IMR-90 (cell line): ENCODE results near the gene MALSU1. TPM values are rescaled to one million over a fixed set of nuclear protein-coding genes. Genes with fewer than 3 reads are reported as not detected.

ENCODE experiments used
- ATAC-seq: fragments of 200-7000 bp; cut with Tn5 transposase; 2 replicates; pipeline ENCODE4 v1.9.1; 2020; ENCODE audit warnings: low read depth, mild to moderate bottlenecking, moderate library complexity
- BruUV-seq: library from RNA; stranded (reverse); fragments of 400-500 nt; replicated peaks from 2 replicates; lab custom pipeline; 2021; lab: Mats Ljungman, UMichigan
- CTCF ChIA-PET: fragments of 300-600 bp; formaldehyde crosslinking; extraction: SDS; loops from one replicate; lab custom pipeline; 2021; ENCODE audit warnings: antibody characterized with exemption; lab: Yijun Ruan, JAX
- POLR2A ChIA-PET: fragments of 300-600 bp; sonication (Branson Sonifier 250); formaldehyde crosslinking; loops from one replicate; lab custom pipeline; 2022; ENCODE audit warnings: antibody characterized with exemption; ENCODE audit not compliant: unreplicated experiment; lab: Charles Lee
- DNase-seq: peaks from one replicate; pipeline ENCODE4 v3.0.0; 2013
- H2AFZ ChIP-seq: replicated peaks from 2 replicates; pipeline ENCODE3; 2013; ENCODE audit warnings: low read length, mild to moderate bottlenecking; ENCODE audit not compliant: poor library complexity
- H2AK5ac ChIP-seq: 2 replicates; pipeline ENCODE4 v1.6.1; 2013; ENCODE audit warnings: low read depth, low read length, inconsistent platforms
- H2AK9ac ChIP-seq: replicated peaks from 2 replicates; pipeline ENCODE3; 2013; ENCODE audit warnings: mild to moderate bottlenecking, low read depth, low read length, moderate library complexity; ENCODE audit not compliant: poor library complexity
- H2BK120ac ChIP-seq: 2 replicates; pipeline ENCODE4 v1.6.1; 2013; ENCODE audit warnings: low read depth, low read length, inconsistent platforms
- H2BK15ac ChIP-seq: 3 replicates; pipeline ENCODE4 v1.6.1; 2013; ENCODE audit warnings: low read depth, low read length, inconsistent platforms
- H2BK20ac ChIP-seq: 2 replicates; pipeline ENCODE4 v1.6.1; 2013; ENCODE audit warnings: low read depth, mild to moderate bottlenecking, inconsistent platforms, low read length, moderate library complexity
- H2BK5ac ChIP-seq: 2 replicates; pipeline ENCODE4 v1.6.1; 2013; ENCODE audit warnings: mild to moderate bottlenecking, low read depth, low read length, inconsistent platforms; ENCODE audit not compliant: poor library complexity, severe bottlenecking
- H3K14ac ChIP-seq: replicated peaks from 2 replicates; pipeline ENCODE4 v1.6.1; 2013; ENCODE audit warnings: low read depth, low read length, inconsistent platforms
- H3K18ac ChIP-seq: 2 replicates; pipeline ENCODE4 v1.6.1; 2013; ENCODE audit warnings: low read depth, low read length, control low read depth
- H3K23ac ChIP-seq: 2 replicates; pipeline ENCODE4 v1.6.1; 2013; ENCODE audit warnings: low read depth, low read length, inconsistent platforms
- H3K27ac ChIP-seq: 2 replicates; pipeline ENCODE4 v1.5.1; 2013; ENCODE audit warnings: mild to moderate bottlenecking, control low read depth, low read length; ENCODE audit not compliant: insufficient read depth
- H3K27me3 ChIP-seq: 2 replicates; pipeline ENCODE4 v1.6.1; 2013; ENCODE audit warnings: low read length; ENCODE audit not compliant: control insufficient read depth, insufficient read depth
- H3K36me3 ChIP-seq: 2 replicates; pipeline ENCODE4 v1.6.1; 2013; ENCODE audit warnings: low read length, mixed read lengths; ENCODE audit not compliant: control insufficient read depth, insufficient read depth
- H3K4ac ChIP-seq: 2 replicates; pipeline ENCODE4 v1.6.1; 2013; ENCODE audit warnings: low read depth, low read length, inconsistent platforms
- H3K4me1 ChIP-seq: 2 replicates; pipeline ENCODE4 v1.6.1; 2013; ENCODE audit warnings: low read length, mixed read lengths; ENCODE audit not compliant: control insufficient read depth, insufficient read depth
- H3K4me2 ChIP-seq: 2 replicates; pipeline ENCODE4 v1.6.1; 2013; ENCODE audit warnings: low read depth, mild to moderate bottlenecking, control low read depth, low read length, moderate library complexity
- H3K4me3 ChIP-seq: 2 replicates; pipeline ENCODE4 v1.5.1; 2013; ENCODE audit warnings: low read depth, mild to moderate bottlenecking, control low read depth, low read length, moderate library complexity; ENCODE audit not compliant: insufficient read depth
- H3K56ac ChIP-seq: 2 replicates; pipeline ENCODE4 v1.6.1; 2013; ENCODE audit warnings: low read length, inconsistent platforms; ENCODE audit not compliant: insufficient read depth; ENCODE audit errors: extremely low read depth
- H3K79me1 ChIP-seq, 2 experiments: 2 replicates each; pipeline ENCODE4 v1.6.1; 2013; ENCODE audit warnings: low read length in 2 of 2, inconsistent platforms in 1 of 2, low read depth in 1 of 2
- H3K9ac ChIP-seq: 2 replicates; pipeline ENCODE4 v1.6.1; 2013; ENCODE audit warnings: low read depth, low read length, control low read depth
- H3K9me1 ChIP-seq: 2 replicates; pipeline ENCODE4 v1.6.1; 2013; ENCODE audit warnings: low read length, inconsistent platforms; ENCODE audit not compliant: insufficient read depth
- H3K9me3 ChIP-seq: 2 replicates; pipeline ENCODE4 v1.6.1; 2013; ENCODE audit warnings: low read length; ENCODE audit not compliant: control insufficient read depth, insufficient read depth
- H4K20me1 ChIP-seq: 2 replicates; pipeline ENCODE4 v1.6.1; 2013; ENCODE audit warnings: low read length, inconsistent platforms; ENCODE audit not compliant: insufficient read depth
- H4K5ac ChIP-seq: 2 replicates; pipeline ENCODE4 v1.6.1; 2013; ENCODE audit warnings: mild to moderate bottlenecking, low read depth, low read length, control low read depth
- H4K8ac ChIP-seq, 2 experiments: 2 replicates each; pipeline ENCODE4 v1.6.1; 2013; ENCODE audit warnings: low read depth in 2 of 2, low read length in 2 of 2, control low read depth in 1 of 2, inconsistent platforms in 1 of 2
- H4K91ac ChIP-seq: 2 replicates; pipeline ENCODE4 v1.6.1; 2013; ENCODE audit warnings: low read depth, low read length, inconsistent platforms; ENCODE audit not compliant: insufficient read depth
- BHLHE40 ChIP-seq: fragments of 150-350 bp; IDR thresholded peaks from 2 replicates; pipeline ENCODE4 v1.6.1; 2016; ENCODE audit warnings: mild to moderate bottlenecking, low read depth, low read length
- CEBPB ChIP-seq: IDR thresholded peaks from 2 replicates; pipeline ENCODE4 v1.6.1; 2012; ENCODE audit warnings: low read depth, low read length, improper control_type of control experiment
- CHD1 ChIP-seq: IDR thresholded peaks from 2 replicates; pipeline ENCODE4 v1.6.1; 2012; ENCODE audit warnings: low read depth, low read length, improper control_type of control experiment
- FOS ChIP-seq: fragments of 150-350 bp; IDR thresholded peaks from 2 replicates; pipeline ENCODE4 v1.6.1; 2016; ENCODE audit warnings: low read depth, low read length
- MAFK ChIP-seq: IDR thresholded peaks from 2 replicates; pipeline ENCODE4 v1.6.1; 2012; ENCODE audit warnings: low read depth, low read length, improper control_type of control experiment
- MAZ ChIP-seq: IDR thresholded peaks from 2 replicates; pipeline ENCODE4 v1.6.1; 2012; ENCODE audit warnings: low read depth, mild to moderate bottlenecking, low read length, improper control_type of control experiment, moderate library complexity, borderline replicate concordance
- MXI1 ChIP-seq: IDR thresholded peaks from 2 replicates; pipeline ENCODE4 v1.6.1; 2012; ENCODE audit warnings: low read depth, mild to moderate bottlenecking, low read length, moderate library complexity, borderline replicate concordance
- NFE2L2 ChIP-seq: fragments of 150-350 bp; IDR thresholded peaks from 2 replicates; pipeline ENCODE4 v1.6.1; 2016; ENCODE audit warnings: low read depth, mild to moderate bottlenecking, low read length
- POLR2A ChIP-seq: IDR thresholded peaks from 2 replicates; pipeline ENCODE4 v1.6.1; 2012; ENCODE audit warnings: mild to moderate bottlenecking, low read depth, low read length
- RAD21 ChIP-seq: IDR thresholded peaks from 2 replicates; pipeline ENCODE4 v1.6.1; 2012; ENCODE audit warnings: low read length, improper control_type of control experiment
- RCOR1 ChIP-seq: IDR thresholded peaks from 2 replicates; pipeline ENCODE4 v1.6.1; 2012; ENCODE audit warnings: mild to moderate bottlenecking, low read length, improper control_type of control experiment; ENCODE audit not compliant: insufficient replicate concordance
- RFX5 ChIP-seq: IDR thresholded peaks from 2 replicates; pipeline ENCODE4 v1.8.0; 2012; ENCODE audit warnings: low read depth, mild to moderate bottlenecking, low read length, moderate library complexity
- SMC3 ChIP-seq: fragments of 150-350 bp; IDR thresholded peaks from 2 replicates; pipeline ENCODE4 v1.6.1; 2016; ENCODE audit warnings: low read depth, mild to moderate bottlenecking, antibody characterized with exemption, low read length, moderate library complexity
- dilution Hi-C: fragments of 300-500 bp; cut with HindIII; formaldehyde crosslinking; loops from one replicate; pipeline ENCODE4 v1.14.3; 2018; ENCODE audit warnings: low sequenced_read_pairs; ENCODE audit not compliant: unreplicated experiment
- in situ Hi-C: fragments of 300-500 bp; cut with MboI; formaldehyde crosslinking; loops from 3 replicates; pipeline ENCODE4 v1.14.3; 2019; ENCODE audit warnings: low sequenced_read_pairs, inconsistent platforms, mixed read lengths
- intact Hi-C: fragments of 100-400 bp; cut with micrococcal nuclease; formaldehyde crosslinking; loops from 2 replicates; pipeline ENCODE4 v1.10.0; 2022
- polyA plus RNA-seq, 3 experiments: library from polyadenylated mRNA; depleted of rRNA; stranded (reverse); fragments of >200 nt; gene quantifications; 2 replicates each; pipeline ENCODE4 v1.2.3, GENCODE V29; 2012; ENCODE audit warnings: low replicate concordance in 1 of 3
- total RNA-seq: library from RNA; depleted of rRNA; stranded (reverse); fragments of >200 nt; gene quantifications from 2 replicates; pipeline ENCODE4 v1.2.3, GENCODE V29; 2012
- TF ChIP-seq, protein P1 (sequence below): fragments of 150-350 bp; IDR thresholded peaks from 2 replicates; pipeline ENCODE4 v1.6.1; 2017; ENCODE audit warnings: mild to moderate bottlenecking, antibody characterized with exemption, low read length, low read depth
- TF ChIP-seq, protein P2 (sequence below): conservative IDR thresholded peaks from 2 replicates; pipeline ENCODE4 v1.5.1; 2012; ENCODE audit warnings: mild to moderate bottlenecking, low read depth, low read length, improper control_type of control experiment
- TF ChIP-seq, protein P3 (sequence below): fragments of 150-350 bp; IDR thresholded peaks from 2 replicates; pipeline ENCODE4 v1.6.1; 2016; ENCODE audit warnings: low read depth, mild to moderate bottlenecking, low read length, moderate library complexity, borderline replicate concordance

MALSU1 gene
- total and polyA plus RNA-seq, 2 of the 4 experiments (the other 2 are of a cell fraction): 30.5 to 36.0 TPM

DNA sequence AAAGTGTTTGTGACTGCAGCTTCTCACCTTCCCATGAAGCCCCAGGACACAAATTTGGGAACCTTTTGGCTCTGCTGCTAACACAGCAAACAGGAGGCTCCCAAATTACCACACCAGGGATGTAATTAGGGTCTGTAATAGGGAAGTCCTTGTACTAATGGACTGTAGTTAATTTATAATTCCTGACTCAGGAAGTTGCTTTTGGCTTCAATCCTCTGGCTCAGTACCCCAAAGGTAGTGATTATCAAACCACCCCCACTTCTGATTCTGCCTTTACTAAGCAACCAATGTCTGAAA lies 3.8 kb upstream of the MALSU1 start:
- in situ Hi-C loops: no loop called here

More for the DNA sequence above, 3.8 kb upstream of the MALSU1 start:
- no peak overlapping the region for H3K9ac ChIP-seq
- H3K18ac ChIP-seq: no peak overlapping the region
- H2BK5ac ChIP-seq: no peak overlapping the region
- H3K27ac ChIP-seq: no peak overlapping the region
- TF ChIP-seq FOS (no peak), CHD1 (no peak), NFE2L2 (no peak), CEBPB (no peak), MAZ (no peak), MAFK (no peak), BHLHE40 (no peak), POLR2A (no peak), MXI1 (no peak), RAD21 (no peak), RCOR1 (no peak), RFX5 (no peak), SMC3 (no peak)
- TF ChIP-seq, protein P1, sequence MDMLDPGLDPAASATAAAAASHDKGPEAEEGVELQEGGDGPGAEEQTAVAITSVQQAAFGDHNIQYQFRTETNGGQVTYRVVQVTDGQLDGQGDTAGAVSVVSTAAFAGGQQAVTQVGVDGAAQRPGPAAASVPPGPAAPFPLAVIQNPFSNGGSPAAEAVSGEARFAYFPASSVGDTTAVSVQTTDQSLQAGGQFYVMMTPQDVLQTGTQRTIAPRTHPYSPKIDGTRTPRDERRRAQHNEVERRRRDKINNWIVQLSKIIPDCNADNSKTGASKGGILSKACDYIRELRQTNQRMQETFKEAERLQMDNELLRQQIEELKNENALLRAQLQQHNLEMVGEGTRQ: no peak
- TF ChIP-seq, protein P2, sequence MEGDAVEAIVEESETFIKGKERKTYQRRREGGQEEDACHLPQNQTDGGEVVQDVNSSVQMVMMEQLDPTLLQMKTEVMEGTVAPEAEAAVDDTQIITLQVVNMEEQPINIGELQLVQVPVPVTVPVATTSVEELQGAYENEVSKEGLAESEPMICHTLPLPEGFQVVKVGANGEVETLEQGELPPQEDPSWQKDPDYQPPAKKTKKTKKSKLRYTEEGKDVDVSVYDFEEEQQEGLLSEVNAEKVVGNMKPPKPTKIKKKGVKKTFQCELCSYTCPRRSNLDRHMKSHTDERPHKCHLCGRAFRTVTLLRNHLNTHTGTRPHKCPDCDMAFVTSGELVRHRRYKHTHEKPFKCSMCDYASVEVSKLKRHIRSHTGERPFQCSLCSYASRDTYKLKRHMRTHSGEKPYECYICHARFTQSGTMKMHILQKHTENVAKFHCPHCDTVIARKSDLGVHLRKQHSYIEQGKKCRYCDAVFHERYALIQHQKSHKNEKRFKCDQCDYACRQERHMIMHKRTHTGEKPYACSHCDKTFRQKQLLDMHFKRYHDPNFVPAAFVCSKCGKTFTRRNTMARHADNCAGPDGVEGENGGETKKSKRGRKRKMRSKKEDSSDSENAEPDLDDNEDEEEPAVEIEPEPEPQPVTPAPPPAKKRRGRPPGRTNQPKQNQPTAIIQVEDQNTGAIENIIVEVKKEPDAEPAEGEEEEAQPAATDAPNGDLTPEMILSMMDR: no peak
- TF ChIP-seq, protein P3, sequence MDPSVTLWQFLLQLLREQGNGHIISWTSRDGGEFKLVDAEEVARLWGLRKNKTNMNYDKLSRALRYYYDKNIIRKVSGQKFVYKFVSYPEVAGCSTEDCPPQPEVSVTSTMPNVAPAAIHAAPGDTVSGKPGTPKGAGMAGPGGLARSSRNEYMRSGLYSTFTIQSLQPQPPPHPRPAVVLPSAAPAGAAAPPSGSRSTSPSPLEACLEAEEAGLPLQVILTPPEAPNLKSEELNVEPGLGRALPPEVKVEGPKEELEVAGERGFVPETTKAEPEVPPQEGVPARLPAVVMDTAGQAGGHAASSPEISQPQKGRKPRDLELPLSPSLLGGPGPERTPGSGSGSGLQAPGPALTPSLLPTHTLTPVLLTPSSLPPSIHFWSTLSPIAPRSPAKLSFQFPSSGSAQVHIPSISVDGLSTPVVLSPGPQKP: no peak
- H2AK9ac ChIP-seq: no peak overlapping the region
- no peaks in the 10 kb centered on the region for H3K27me3 ChIP-seq
- no peak overlapping the region for H4K91ac ChIP-seq
- H3K36me3 ChIP-seq: no peaks in the 10 kb centered on the region
- DNase-seq (no peak), ATAC-seq (no peak)
- H3K4me1 ChIP-seq: peaks cover 2% of the 10 kb centered on the region
- dilution Hi-C loops (no loop called here), intact Hi-C loops (no loop called here)
- H2BK20ac ChIP-seq: no peak overlapping the region
- no peak overlapping the region for H2AFZ ChIP-seq
- H2AK5ac ChIP-seq: no peak overlapping the region
- H3K4me3 ChIP-seq: no peak overlapping the region
- no peak overlapping the region for H3K4me2 ChIP-seq
- H3K9me1 ChIP-seq: peaks cover 7% of the 10 kb centered on the region; the same call in 1 of the 2 replicates
- H4K5ac ChIP-seq: no peak overlapping the region
- H3K56ac ChIP-seq: no peak overlapping the region
- no peak overlapping the region for H3K23ac ChIP-seq
- H4K20me1 ChIP-seq: peaks cover 2% of the 10 kb centered on the region; the same call in 1 of the 2 replicates
- H3K79me1 ChIP-seq: peaks cover 2 to 12% of the 10 kb centered on the region in 2 experiments; a peak in 3 of 4 replicates
- no peak overlapping the region for H3K14ac ChIP-seq
- no peak overlapping the region for H3K4ac ChIP-seq
- H2BK15ac ChIP-seq: no peak overlapping the region
- H4K8ac ChIP-seq: no peak overlapping the region
- ChIA-PET POLR2A (no interaction called here), CTCF (no interaction called here)
- no peaks in the 10 kb centered on the region for H3K9me3 ChIP-seq
- no peak overlapping the region for H2BK120ac ChIP-seq
- BruUV-seq: no TSS peak
